ENCODE results near the gene CNPY2.
"Not testable (repeated sequence)": the region's sequence is repeated elsewhere in the genome, so short reads cannot be mapped to it uniquely, and the experiment has no call there.

Gene CNPY2

DNA sequence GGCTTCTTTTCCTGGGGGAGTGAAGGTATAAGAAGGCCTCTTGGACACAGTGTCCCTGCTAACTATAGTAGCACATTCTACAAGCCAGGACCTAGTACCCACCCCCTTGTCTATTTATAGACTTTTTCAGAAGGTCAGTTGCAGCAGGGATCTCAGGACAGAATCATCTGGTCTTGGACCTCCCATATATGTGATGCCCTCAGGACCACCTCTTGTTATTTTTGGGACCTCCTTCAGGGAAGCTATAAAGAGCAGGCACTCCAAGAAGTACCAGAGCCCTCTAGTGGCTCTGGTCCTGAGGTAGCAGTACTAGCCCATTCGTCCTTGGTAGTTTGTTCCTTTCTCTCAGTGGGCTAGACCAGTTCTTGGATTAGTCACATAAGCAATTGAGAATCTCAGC, 44.8 kb downstream of the CNPY2 start:
- Mint-ChIP-seq H3K4me3 (no peak overlapping the region), H3K4me1 (peaks cover 18% of the 10 kb centered on the region), H3K27ac (peak overlapping the region in 2 of 3 experiments; percentile 5 to 35), H3K36me3 (ENCODE audit: low read depth) (peaks cover 52% of the 10 kb centered on the region), H3K9me3 (no peaks in the 10 kb centered on the region), H3K27me3 (ENCODE audit: low read depth) (no peaks in the 10 kb centered on the region)
- TF ChIP-seq, protein P1, sequence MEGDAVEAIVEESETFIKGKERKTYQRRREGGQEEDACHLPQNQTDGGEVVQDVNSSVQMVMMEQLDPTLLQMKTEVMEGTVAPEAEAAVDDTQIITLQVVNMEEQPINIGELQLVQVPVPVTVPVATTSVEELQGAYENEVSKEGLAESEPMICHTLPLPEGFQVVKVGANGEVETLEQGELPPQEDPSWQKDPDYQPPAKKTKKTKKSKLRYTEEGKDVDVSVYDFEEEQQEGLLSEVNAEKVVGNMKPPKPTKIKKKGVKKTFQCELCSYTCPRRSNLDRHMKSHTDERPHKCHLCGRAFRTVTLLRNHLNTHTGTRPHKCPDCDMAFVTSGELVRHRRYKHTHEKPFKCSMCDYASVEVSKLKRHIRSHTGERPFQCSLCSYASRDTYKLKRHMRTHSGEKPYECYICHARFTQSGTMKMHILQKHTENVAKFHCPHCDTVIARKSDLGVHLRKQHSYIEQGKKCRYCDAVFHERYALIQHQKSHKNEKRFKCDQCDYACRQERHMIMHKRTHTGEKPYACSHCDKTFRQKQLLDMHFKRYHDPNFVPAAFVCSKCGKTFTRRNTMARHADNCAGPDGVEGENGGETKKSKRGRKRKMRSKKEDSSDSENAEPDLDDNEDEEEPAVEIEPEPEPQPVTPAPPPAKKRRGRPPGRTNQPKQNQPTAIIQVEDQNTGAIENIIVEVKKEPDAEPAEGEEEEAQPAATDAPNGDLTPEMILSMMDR (IDR thresholded peaks at IDR 0.05; ENCODE audit: unreplicated experiment in 3 of 3), result peak in 2 of 3 experiments; percentile 31 to 33

DNA sequence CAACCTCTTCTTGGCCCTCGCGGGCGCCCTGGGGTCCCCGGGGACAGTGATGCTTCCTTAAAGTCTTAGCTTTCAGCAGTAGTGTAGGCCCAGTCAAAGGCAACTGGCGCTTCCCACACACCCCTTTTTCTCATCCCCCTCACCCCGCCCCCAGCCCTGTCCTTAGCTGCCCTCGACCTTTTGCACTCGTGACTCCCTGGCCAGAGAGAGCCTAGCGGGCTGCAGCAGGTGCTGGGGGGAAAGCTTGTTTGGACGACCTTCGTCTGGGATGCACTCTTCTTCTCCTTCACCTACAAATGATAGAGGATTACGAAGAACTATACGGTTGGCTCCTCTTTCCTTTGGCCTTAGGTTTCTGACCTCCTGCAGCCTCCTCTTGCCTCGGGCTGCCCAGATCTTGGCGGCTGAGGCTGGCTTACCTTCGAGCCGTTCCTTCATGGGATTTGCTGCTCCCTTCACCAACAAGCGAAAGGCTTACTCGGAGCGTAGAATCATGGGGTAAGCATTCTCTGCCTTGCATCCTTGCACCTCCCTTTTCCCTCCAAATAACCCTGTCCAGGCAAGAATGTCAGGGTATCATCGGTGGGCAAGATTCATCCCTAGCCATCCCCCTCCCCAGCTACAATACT, 48.2 kb downstream of the CNPY2 start:
- Mint-ChIP-seq H3K4me1 (peaks cover 18% of the 10 kb centered on the region), H3K27ac (peak overlapping the region; percentile 65 to 77 (median 65)), H3K27me3 (ENCODE audit: low read depth) (no peaks in the 10 kb centered on the region), H3K36me3 (ENCODE audit: low read depth) (peaks cover 26% of the 10 kb centered on the region), H3K4me3 (peak overlapping the region; percentile 78 to 98 (median 92)), H3K9me3 (no peaks in the 10 kb centered on the region)
- TF ChIP-seq, protein P1 (IDR thresholded peaks at IDR 0.05; ENCODE audit: unreplicated experiment in 3 of 3), result no peak

DNA sequence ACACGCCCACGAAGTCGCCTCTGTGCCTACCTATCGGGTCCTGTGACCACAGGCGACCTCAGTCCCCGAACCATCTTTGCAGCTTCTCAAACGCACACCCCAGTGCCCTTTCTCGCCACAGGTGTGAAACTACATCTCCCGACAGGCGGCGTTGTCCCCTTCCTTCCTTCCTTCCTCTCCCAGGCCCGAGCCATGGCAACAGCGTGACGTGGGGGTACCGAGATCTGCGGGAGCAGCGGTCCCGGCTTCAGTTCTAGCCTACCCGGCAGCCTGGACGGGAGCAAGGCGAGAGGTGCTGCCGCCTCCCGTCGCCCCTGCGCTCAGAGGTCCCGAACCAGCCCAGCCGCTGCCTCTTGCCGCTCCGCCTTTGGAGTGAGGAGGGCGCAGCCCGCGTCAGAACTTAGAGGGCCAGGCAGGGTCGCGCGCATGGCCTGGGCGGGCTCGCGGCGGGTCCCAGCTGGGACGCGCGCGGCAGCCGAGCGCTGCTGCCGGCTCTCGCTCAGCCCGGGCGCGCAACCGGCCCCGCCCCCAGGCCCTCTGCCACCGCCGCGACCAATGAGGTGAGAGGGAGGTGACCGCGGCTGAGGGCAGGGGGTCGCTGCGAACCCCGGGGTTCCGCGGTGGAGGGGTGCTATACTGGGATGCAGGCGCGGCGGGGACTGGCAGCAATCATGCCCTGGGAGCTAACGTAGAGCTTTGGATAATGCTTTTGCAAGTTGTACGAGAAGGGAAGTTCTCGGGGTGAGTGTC, 48.9 kb downstream of the CNPY2 start, which contains the start of gene COQ10A:
COQ10A (plus strand) TSS at position 250 of the 750 bp plus-strand sequence; CDS start at position 427, 177 bp downstream.
- Mint-ChIP-seq H3K27me3 (ENCODE audit: low read depth) (no peaks in the 10 kb centered on the region), H3K4me1 (peaks cover 21% of the 10 kb centered on the region), H3K27ac (peak within 1 kb of the TSS; percentile 84 to 93 (median 93)), H3K4me3 (peak within 1 kb of the TSS; percentile 92 to 98 (median 96)), H3K36me3 (ENCODE audit: low read depth) (peaks cover 20% of the 10 kb centered on the region), H3K9me3 (peaks cover 2% of the 10 kb centered on the region)
- TF ChIP-seq, protein P1 (IDR thresholded peaks at IDR 0.05; ENCODE audit: unreplicated experiment in 3 of 3), result peak; percentile 64 to 74 (median 71)

- peak overlapping the region; percentile 84 to 93 (median 93) for H3K27ac Mint-ChIP-seq
- peaks cover 15% of the 10 kb centered on the region for H3K36me3 Mint-ChIP-seq (ENCODE audit: low read depth)
- H3K9me3 Mint-ChIP-seq; H3K27me3 Mint-ChIP-seq (ENCODE audit: low read depth): not testable (repeated sequence)
- peaks cover 27% of the 10 kb centered on the region for H3K4me1 Mint-ChIP-seq
- H3K4me3 Mint-ChIP-seq, result peak overlapping the region; percentile 92 to 98 (median 96)
Measured at GRCh38 chr12:56266068-56266692, 49.6 kb downstream of the CNPY2 start.

- peaks cover 38% of the 10 kb centered on the region for H3K4me1 Mint-ChIP-seq
- not testable (repeated sequence) for H3K4me3 Mint-ChIP-seq; H3K36me3 Mint-ChIP-seq (ENCODE audit: low read depth); H3K27me3 Mint-ChIP-seq (ENCODE audit: low read depth); H3K27ac Mint-ChIP-seq; H3K9me3 Mint-ChIP-seq
Measured at GRCh38 chr12:56262955-56263354, 52.8 kb downstream of the CNPY2 start.

- Mint-ChIP-seq H3K27ac (peak overlapping the region in 1 of 3 experiments; percentile 27), H3K36me3 (ENCODE audit: low read depth) (no peaks in the 10 kb centered on the region), H3K9me3 (peaks cover 2% of the 10 kb centered on the region), H3K27me3 (ENCODE audit: low read depth) (no peaks in the 10 kb centered on the region), H3K4me3 (peak overlapping the region in 2 of 3 experiments; percentile 21 to 66), H3K4me1 (peaks cover 38% of the 10 kb centered on the region)
- TF ChIP-seq, protein P1 (IDR thresholded peaks at IDR 0.05; ENCODE audit: unreplicated experiment in 3 of 3), result no peak
Measured at GRCh38 chr12:56261503-56262232, 54.1 kb downstream of the CNPY2 start.
